ENCODE measurements around the gene CABLES1. TPM values are rescaled to one million over a fixed set of nuclear protein-coding genes. Genes with fewer than 3 reads are reported as not detected.

The CABLES1 gene
- total RNA-seq, 1 experiment from 2014 or later: 29.5 TPM

GRCh38 chr18:23277399-23277798 is 142.1 kb downstream of the CABLES1 start:
- Mint-ChIP-seq H3K4me1 (ENCODE audit: low read depth, unreplicated experiment) (no peaks in the 10 kb centered on the region), H3K27ac (ENCODE audit: unreplicated experiment) (no peak overlapping the region), H3K27me3 (ENCODE audit: insufficient read depth, unreplicated experiment) (no peaks in the 10 kb centered on the region), H3K9me3 (ENCODE audit: unreplicated experiment) (no peaks in the 10 kb centered on the region), H3K36me3 (ENCODE audit: insufficient read depth, unreplicated experiment) (no peaks in the 10 kb centered on the region), H3K4me3 (ENCODE audit: unreplicated experiment) (no peak overlapping the region)
- POLR2A ChIA-PET: no interaction called here
- H3K27me3 ChIP-seq (replicated peaks; ENCODE audit: control insufficient read depth, insufficient read depth, low read length): no peaks in the 10 kb centered on the region
- H3K9me3 ChIP-seq: no peaks in the 10 kb centered on the region
- H3K4me1 ChIP-seq: peaks cover 7% of the 10 kb centered on the region; the same call in 1 of the 2 replicates
- no TSS peak for BruUV-seq (replicated peaks)
- CTCF ChIA-PET: no interaction called here
- DNase-seq: no peak
- H3K36me3 ChIP-seq (ENCODE audit: control insufficient read depth, insufficient read depth, low read length): no peaks in the 10 kb centered on the region
- TF ChIP-seq CTCF (IDR thresholded peaks at IDR 0.05; ENCODE audit: insufficient read depth in 1 of 2, low read depth in 1 of 2, low read length in 1 of 2, severe bottlenecking in 1 of 2, unreplicated experiment in 1 of 2): no peak
- no peak overlapping the region for H3K4me3 ChIP-seq (ENCODE audit: low read depth, low read length)
- intact Hi-C loops (cut with micrococcal nuclease; ENCODE audit: unreplicated experiment): no loop called here

GRCh38 chr18:23279931-23280330 is 144.6 kb downstream of the CABLES1 start:
- TF ChIP-seq CTCF (IDR thresholded peaks at IDR 0.05; ENCODE audit: insufficient read depth in 1 of 2, low read depth in 1 of 2, low read length in 1 of 2, severe bottlenecking in 1 of 2, unreplicated experiment in 1 of 2): no peak
- DNase-seq: no peak
- H3K9me3 ChIP-seq: no peaks in the 10 kb centered on the region
- no TSS peak for BruUV-seq (replicated peaks)
- CTCF ChIA-PET: no interaction called here
- no peak overlapping the region for H3K4me3 Mint-ChIP-seq (ENCODE audit: unreplicated experiment)
- H3K9me3 Mint-ChIP-seq (ENCODE audit: unreplicated experiment): no peaks in the 10 kb centered on the region
- peaks cover 7% of the 10 kb centered on the region; the same call in 1 of the 2 replicates for H3K4me1 ChIP-seq
- H3K27me3 Mint-ChIP-seq (ENCODE audit: insufficient read depth, unreplicated experiment): no peaks in the 10 kb centered on the region
- H3K27ac Mint-ChIP-seq (ENCODE audit: unreplicated experiment): no peak overlapping the region
- H3K4me1 Mint-ChIP-seq (ENCODE audit: low read depth, unreplicated experiment): peaks cover 4% of the 10 kb centered on the region
- intact Hi-C loops (cut with micrococcal nuclease; ENCODE audit: unreplicated experiment): no loop called here
- H3K27me3 ChIP-seq (replicated peaks; ENCODE audit: control insufficient read depth, insufficient read depth, low read length): no peaks in the 10 kb centered on the region
- H3K36me3 Mint-ChIP-seq (ENCODE audit: insufficient read depth, unreplicated experiment): no peaks in the 10 kb centered on the region
- no peaks in the 10 kb centered on the region for H3K36me3 ChIP-seq (ENCODE audit: control insufficient read depth, insufficient read depth, low read length)
- no peak overlapping the region for H3K4me3 ChIP-seq (ENCODE audit: low read depth, low read length)
- POLR2A ChIA-PET: no interaction called here

DNA sequence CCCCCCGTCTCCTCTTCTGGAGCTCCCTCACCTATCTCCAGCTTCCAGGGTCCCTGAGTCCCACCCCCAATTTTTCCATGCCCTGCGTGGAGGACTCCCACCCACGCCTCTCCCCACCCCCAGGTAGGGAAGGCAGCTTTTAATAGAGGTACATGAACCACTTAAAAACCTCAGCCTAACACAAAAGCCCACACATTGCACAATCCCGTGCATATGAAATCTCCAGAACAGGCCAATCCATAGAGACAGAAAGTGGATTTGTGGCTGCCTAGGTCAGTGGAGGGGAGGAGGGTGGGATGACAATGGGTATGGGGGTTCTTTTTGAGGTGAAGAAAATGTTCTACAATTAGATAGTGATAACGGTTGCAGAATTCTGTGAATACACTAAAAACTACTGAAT is 145.6 kb downstream of the CABLES1 start:
- H3K27me3 Mint-ChIP-seq (ENCODE audit: insufficient read depth, unreplicated experiment): no peaks in the 10 kb centered on the region
- Histone ChIP-seq H3K36me3 (ENCODE audit: control insufficient read depth, insufficient read depth, low read length) (no peaks in the 10 kb centered on the region), H3K4me1 (peaks cover 7% of the 10 kb centered on the region; the same call in 1 of the 2 replicates), H3K4me3 (ENCODE audit: low read depth, low read length) (no peak overlapping the region), H3K9me3 (no peaks in the 10 kb centered on the region), H3K27me3 (replicated peaks; ENCODE audit: control insufficient read depth, insufficient read depth, low read length) (no peaks in the 10 kb centered on the region)
- DNase-seq: no peak
- peaks cover 5% of the 10 kb centered on the region for H3K9me3 Mint-ChIP-seq (ENCODE audit: unreplicated experiment)
- ChIA-PET CTCF (no interaction called here), POLR2A (no interaction called here)
- no peak for TF ChIP-seq CTCF (IDR thresholded peaks at IDR 0.05; ENCODE audit: insufficient read depth in 1 of 2, low read depth in 1 of 2, low read length in 1 of 2, severe bottlenecking in 1 of 2, unreplicated experiment in 1 of 2)
- BruUV-seq (replicated peaks): no TSS peak
- H3K4me3 Mint-ChIP-seq (ENCODE audit: unreplicated experiment): no peak overlapping the region
- intact Hi-C loops (cut with micrococcal nuclease; ENCODE audit: unreplicated experiment): no loop called here
- H3K36me3 Mint-ChIP-seq (ENCODE audit: insufficient read depth, unreplicated experiment): no peaks in the 10 kb centered on the region
- H3K4me1 Mint-ChIP-seq (ENCODE audit: low read depth, unreplicated experiment): peaks cover 13% of the 10 kb centered on the region
- no peak overlapping the region for H3K27ac Mint-ChIP-seq (ENCODE audit: unreplicated experiment)
